GM23248 (cell line): ENCODE results near the gene CCNB2. TPM values are rescaled to one million over a fixed set of nuclear protein-coding genes. Genes with fewer than 3 reads are reported as not detected.
"Not testable (repeated sequence)": the region's sequence is repeated elsewhere in the genome, so short reads cannot be mapped to it uniquely, and the experiment has no call there.

ENCODE experiments used
- DNase-seq: peaks from one replicate; pipeline ENCODE4 v3.0.0-alpha.2; 2015
- H2AFZ ChIP-seq: fragments of 200-600 bp; sonication (generic); 2 replicates; pipeline ENCODE4 v1.6.1; 2016; ENCODE audit warnings: antibody characterized with exemption
- H3F3A ChIP-seq: fragments of 200-600 bp; sonication (generic); 2 replicates; pipeline ENCODE4 v1.6.1; 2016; ENCODE audit warnings: mild to moderate bottlenecking, antibody characterized with exemption, mixed run types; ENCODE audit not compliant: insufficient read depth
- H3K27ac ChIP-seq: fragments of 200-600 bp; sonication (generic); 2 replicates; pipeline ENCODE4 v1.5.1; 2016; ENCODE audit warnings: mild to moderate bottlenecking
- H3K27me3 ChIP-seq: fragments of 200-600 bp; sonication (generic); replicated peaks from 2 replicates; pipeline ENCODE4 v1.6.1; 2016; ENCODE audit warnings: mild to moderate bottlenecking; ENCODE audit not compliant: insufficient read depth
- H3K36me3 ChIP-seq: fragments of 200-600 bp; sonication (generic); 2 replicates; pipeline ENCODE4 v1.6.1; 2016; ENCODE audit warnings: low read depth, mild to moderate bottlenecking
- H3K4me1 ChIP-seq: fragments of 200-600 bp; sonication (generic); 2 replicates; pipeline ENCODE4 v1.6.1; 2016; ENCODE audit warnings: mild to moderate bottlenecking; ENCODE audit not compliant: insufficient read depth
- H3K4me2 ChIP-seq: fragments of 200-600 bp; sonication (generic); one replicate; pipeline ENCODE4 v1.6.1; 2016; ENCODE audit warnings: mild to moderate bottlenecking; ENCODE audit not compliant: unreplicated experiment
- H3K4me3 ChIP-seq: fragments of 200-600 bp; sonication (generic); 2 replicates; pipeline ENCODE4 v1.5.1; 2016; ENCODE audit warnings: mild to moderate bottlenecking
- H3K79me2 ChIP-seq: fragments of 200-600 bp; sonication (generic); 2 replicates; pipeline ENCODE4 v1.6.1; 2016; ENCODE audit warnings: mild to moderate bottlenecking; ENCODE audit not compliant: insufficient read depth
- H3K9ac ChIP-seq: fragments of 200-600 bp; sonication (generic); 2 replicates; pipeline ENCODE4 v1.6.1; 2016; ENCODE audit warnings: mild to moderate bottlenecking
- H3K9me2 ChIP-seq: fragments of 200-600 bp; sonication (generic); 2 replicates; pipeline ENCODE4 v1.6.1; 2016; ENCODE audit warnings: mixed run types, mild to moderate bottlenecking, moderate library complexity; ENCODE audit not compliant: insufficient read depth
- H3K9me3 ChIP-seq: fragments of 200-600 bp; sonication (generic); one replicate; pipeline ENCODE4 v1.6.1; 2017; ENCODE audit warnings: low read depth
- H4K20me1 ChIP-seq: fragments of 200-600 bp; sonication (generic); 2 replicates; pipeline ENCODE4 v1.6.0; 2016; ENCODE audit not compliant: insufficient read depth
- EZH2 ChIP-seq: fragments of 200-600 bp; sonication (generic); IDR thresholded peaks from 2 replicates; pipeline ENCODE4 v1.6.1; 2018; ENCODE audit warnings: antibody characterized with exemption, mild to moderate bottlenecking; ENCODE audit not compliant: insufficient read depth, poor library complexity, severe bottlenecking
- EZH2phosphoT487 ChIP-seq: fragments of 200-600 bp; sonication (generic); IDR thresholded peaks from 2 replicates; pipeline ENCODE4 v1.6.1; 2018; ENCODE audit warnings: antibody characterized with exemption, moderate library complexity, mild to moderate bottlenecking, low read depth; ENCODE audit not compliant: insufficient read depth
- WGBS, 2 experiments: methylation state at CpG; one replicate each; pipeline ENCODE4 v1.1.6; 2015 to 2017; ENCODE audit warnings: low lambda C conversion rate in 2 of 2, low coverage in 1 of 2; ENCODE audit errors: missing lambda C conversion rate in 2 of 2; 5-methylcytosine and 5-hydroxymethylcytosine counted together
- in situ Hi-C: fragments of 300-500 bp; cut with MboI; formaldehyde crosslinking; loops from 2 replicates; pipeline ENCODE4 v1.15.0; 2020
- polyA plus RNA-seq: library from polyadenylated mRNA; unstranded; fragments of >200 nt; fragmentation: Nextera tagmentation; extraction: Ambion mirVana; gene quantifications from 2 replicates; pipeline ENCODE4 v1.2.1, GENCODE V29; 2016
- total RNA-seq: library from RNA; depleted of rRNA; stranded (reverse); fragments of >200 nt; shearing (Covaris generic); gene quantifications from 2 replicates; pipeline ENCODE4 v1.2.3, GENCODE V29; 2014

The CCNB2 gene
- total and polyA plus RNA-seq, 2 experiments from 2014 or later: 23.2 to 33.9 TPM

DNA sequence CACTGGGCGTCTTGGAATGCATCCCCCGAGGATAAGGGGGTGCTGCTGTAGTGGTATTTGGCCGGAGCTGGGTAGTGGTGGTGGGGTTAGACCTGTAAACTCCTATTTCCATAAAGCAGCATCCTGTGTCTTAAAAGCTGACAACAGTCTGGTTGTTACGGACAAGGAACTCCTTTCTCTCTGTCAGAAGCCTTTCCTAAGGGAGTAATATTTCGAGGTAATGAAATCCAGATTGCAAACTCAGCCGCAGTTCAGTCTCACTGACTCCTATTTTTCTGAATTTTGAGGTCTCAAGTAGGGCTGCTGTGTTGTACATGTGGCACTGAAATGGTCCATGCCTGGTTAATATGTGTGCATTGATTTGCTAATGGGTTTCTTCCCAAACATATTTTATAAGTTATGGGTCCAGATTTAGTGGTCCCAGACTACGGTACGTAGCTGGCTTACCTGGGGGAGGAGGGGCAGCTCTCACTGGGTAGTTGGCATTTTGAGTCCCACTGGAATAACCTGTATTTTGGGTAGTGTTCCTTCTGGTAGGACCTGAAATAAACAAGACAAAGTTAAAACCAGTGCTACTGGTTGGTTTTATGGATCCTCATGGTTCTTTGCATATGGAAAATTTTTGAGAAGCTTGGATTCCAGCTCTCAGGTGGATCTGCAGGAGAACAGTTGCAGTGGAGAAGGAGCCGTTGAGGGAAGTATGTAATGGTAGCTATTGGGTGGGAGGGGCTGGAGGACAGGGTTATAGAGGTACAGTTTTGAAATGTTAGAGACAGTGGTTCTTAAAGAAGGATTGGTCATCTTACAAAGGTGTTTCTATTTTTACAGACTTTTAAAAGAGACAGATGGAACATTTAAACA lies 53.1 kb downstream of the CCNB2 start:
- in situ Hi-C loops: no loop called here
- TF ChIP-seq EZH2phosphoT487 (no peak), EZH2 (no peak)
- Histone ChIP-seq H3K27ac (no peak overlapping the region), H3K4me2 (no peak overlapping the region), H3K4me3 (no peak overlapping the region), H3F3A (peaks cover 9% of the 10 kb centered on the region; the same call in 1 of the 2 replicates), H3K27me3 (no peaks in the 10 kb centered on the region), H3K4me1 (no peaks in the 10 kb centered on the region), H3K79me2 (no peaks in the 10 kb centered on the region), H3K9me2 (no peaks in the 10 kb centered on the region), H3K36me3 (peaks cover 82% of the 10 kb centered on the region), H2AFZ (no peak overlapping the region), H3K9me3 (no peaks in the 10 kb centered on the region), H3K9ac (no peak overlapping the region), H4K20me1 (no peaks in the 10 kb centered on the region)
- no peak for DNase-seq
- WGBS, 2 experiments: 59 to 61% methylated on average over 9 of the region's 9 CpGs

DNA sequence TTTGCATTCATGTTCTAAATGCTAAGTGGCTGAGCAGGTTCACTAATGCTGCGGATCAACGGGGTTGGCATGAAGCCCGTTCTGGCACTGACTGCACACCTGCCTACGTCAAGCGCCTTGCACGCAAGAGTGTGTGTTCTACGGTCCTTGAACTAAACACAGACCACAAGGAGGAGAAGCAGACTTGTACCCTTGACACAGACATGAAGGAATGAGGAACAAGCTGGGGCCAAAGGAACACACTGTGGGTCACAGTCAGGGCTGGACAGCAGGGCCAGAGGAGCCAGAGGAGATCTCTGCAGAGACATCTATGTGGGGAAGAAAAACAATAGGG lies 53.7 kb downstream of the CCNB2 start:
- H3K9me3 ChIP-seq: no peaks in the 10 kb centered on the region
- H3K79me2 ChIP-seq: no peaks in the 10 kb centered on the region
- no peak overlapping the region for H3K9ac ChIP-seq
- H3K36me3 ChIP-seq: peaks cover 82% of the 10 kb centered on the region
- WGBS, 2 experiments: 81 to 83% methylated on average over 7 of the region's 7 CpGs
- no peak overlapping the region for H3K4me2 ChIP-seq
- H2AFZ ChIP-seq: no peak overlapping the region
- peaks cover 9% of the 10 kb centered on the region; the same call in 1 of the 2 replicates for H3F3A ChIP-seq
- no peak overlapping the region for H3K4me3 ChIP-seq
- TF ChIP-seq EZH2 (no peak), EZH2phosphoT487 (no peak)
- H3K9me2 ChIP-seq: no peaks in the 10 kb centered on the region
- H3K4me1 ChIP-seq: no peaks in the 10 kb centered on the region
- no peak overlapping the region for H3K27ac ChIP-seq
- no peak for DNase-seq
- in situ Hi-C loops: no loop called here
- H3K27me3 ChIP-seq: no peaks in the 10 kb centered on the region
- H4K20me1 ChIP-seq: no peaks in the 10 kb centered on the region

DNA sequence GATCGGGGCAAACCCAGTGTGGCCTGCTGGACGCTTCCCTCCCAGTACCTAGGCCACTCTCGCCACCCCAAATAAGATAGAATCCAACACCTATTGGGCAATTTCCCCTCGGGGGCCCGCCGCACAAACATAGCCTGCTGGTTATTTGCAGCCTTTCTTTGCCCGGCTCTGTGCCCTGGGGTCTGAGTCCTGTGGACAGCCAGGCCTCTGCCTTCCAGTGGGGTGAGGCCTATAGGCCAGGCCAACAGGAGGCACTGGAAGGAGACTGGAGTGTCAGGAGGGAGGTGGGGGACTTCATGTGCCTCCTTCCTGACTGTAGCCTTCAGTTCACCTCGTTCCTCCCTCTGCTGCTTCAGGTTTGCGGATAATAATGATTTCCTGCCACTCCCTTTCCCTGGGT lies 54.3 kb downstream of the CCNB2 start:
- peaks cover 80% of the 10 kb centered on the region for H3K36me3 ChIP-seq
- no peak overlapping the region for H3K9ac ChIP-seq
- H2AFZ ChIP-seq: no peak overlapping the region
- H3K4me3 ChIP-seq: no peak overlapping the region
- no peaks in the 10 kb centered on the region for H3K27me3 ChIP-seq
- no peak overlapping the region for H3K4me2 ChIP-seq
- no peaks in the 10 kb centered on the region for H3K4me1 ChIP-seq
- no peaks in the 10 kb centered on the region for H3K79me2 ChIP-seq
- TF ChIP-seq EZH2 (no peak), EZH2phosphoT487 (no peak)
- in situ Hi-C loops: no loop called here
- 94 to 96% methylated on average over 9 of the region's 9 CpGs for WGBS, 2 experiments
- no peaks in the 10 kb centered on the region for H3K9me2 ChIP-seq
- no peak for DNase-seq
- peaks cover 9% of the 10 kb centered on the region; the same call in 1 of the 2 replicates for H3F3A ChIP-seq
- H3K27ac ChIP-seq: no peak overlapping the region
- H3K9me3 ChIP-seq: no peaks in the 10 kb centered on the region
- no peaks in the 10 kb centered on the region for H4K20me1 ChIP-seq

DNA sequence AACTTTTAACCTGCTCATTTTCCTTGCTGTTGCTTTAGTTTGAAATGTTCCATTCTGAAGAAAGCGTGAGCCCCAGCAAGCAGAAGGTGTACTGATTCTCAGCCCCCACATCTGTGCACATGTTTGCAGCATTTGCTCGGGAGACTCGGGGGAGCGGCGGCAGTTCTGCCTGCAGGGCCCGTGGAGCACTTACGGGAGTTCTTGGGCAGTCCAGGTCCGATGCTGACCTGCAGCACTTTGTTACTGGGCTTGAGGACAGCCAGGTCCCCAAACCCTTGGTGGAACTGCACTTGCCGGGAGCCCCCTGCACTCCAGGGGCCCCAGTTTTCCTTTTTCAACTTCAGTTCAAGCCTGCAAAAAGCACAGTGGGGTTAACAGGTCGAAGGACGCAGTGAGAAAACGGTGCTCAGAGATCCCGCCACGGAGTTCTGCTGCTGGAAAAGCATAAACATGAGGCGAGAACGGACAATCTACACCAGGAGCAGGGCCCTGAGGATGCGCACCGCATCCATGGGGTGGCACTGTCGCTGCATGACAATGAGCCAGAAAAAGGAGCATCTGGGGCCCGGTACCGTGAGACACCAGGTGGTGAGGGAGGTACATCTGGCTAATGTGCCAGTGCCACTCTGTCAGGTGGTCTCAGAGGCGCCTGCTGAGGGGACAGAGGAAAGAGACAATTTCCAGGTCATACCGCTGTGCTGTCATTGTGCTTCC lies 56.1 kb downstream of the CCNB2 start:
- WGBS, 2 experiments: 96% methylated on average over 23 of the region's 23 CpGs
- Histone ChIP-seq H3K27me3 (no peaks in the 10 kb centered on the region), H3K4me1 (peaks cover 8% of the 10 kb centered on the region), H3K36me3 (peaks cover 76% of the 10 kb centered on the region), H3K9me3 (no peaks in the 10 kb centered on the region), H3K4me2 (no peak overlapping the region), H3F3A (peaks cover 9% of the 10 kb centered on the region; the same call in 1 of the 2 replicates), H3K79me2 (0 out of 2 replicates have a peak, but pooled peaks cover 5% of the 10 kb centered on the region), H3K4me3 (no peak overlapping the region), H3K27ac (no peak overlapping the region), H3K9ac (no peak overlapping the region), H4K20me1 (no peaks in the 10 kb centered on the region), H2AFZ (no peak overlapping the region), H3K9me2 (no peaks in the 10 kb centered on the region)
- in situ Hi-C loops: loop anchor here (10.0 kb wide), 1 partner anchor 334 kb away; no protein-coding TSS in a partner anchor
- TF ChIP-seq EZH2phosphoT487 (no peak), EZH2 (no peak)
- DNase-seq: peak; percentile 26

DNA sequence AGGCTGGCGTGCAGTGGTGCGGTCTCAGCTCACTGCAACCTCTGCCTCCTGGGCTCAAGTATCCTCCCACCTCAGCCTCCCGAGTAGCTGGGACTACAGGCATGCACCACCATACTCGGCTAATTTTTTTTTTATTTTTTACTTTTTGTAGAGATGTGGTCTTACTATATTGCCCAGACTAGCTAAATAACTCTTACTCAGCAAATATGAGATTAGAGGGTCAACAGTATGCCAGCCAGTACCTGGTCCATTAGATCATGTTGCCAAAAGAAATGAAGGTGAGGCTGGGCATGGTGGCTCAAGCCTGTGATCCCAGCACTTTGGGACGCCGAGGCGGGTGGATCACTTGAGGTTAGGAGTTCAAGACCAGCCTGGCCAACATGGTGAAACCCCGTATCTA lies 57.1 kb downstream of the CCNB2 start:
- not testable (repeated sequence) for H2AFZ ChIP-seq, H3K9me3 ChIP-seq, H4K20me1 ChIP-seq, H3K9me2 ChIP-seq, H3K4me3 ChIP-seq, DNase-seq, H3K27me3 ChIP-seq, H3K9ac ChIP-seq, H3K27ac ChIP-seq, H3K4me2 ChIP-seq
- in situ Hi-C loops: loop anchor here (10.0 kb wide), 1 partner anchor 333 kb away; no protein-coding TSS in a partner anchor
- H3F3A ChIP-seq: peaks cover 13% of the 10 kb centered on the region; the same call in 1 of the 2 replicates
- H3K79me2 ChIP-seq: peaks cover 12% of the 10 kb centered on the region; the same call in 1 of the 2 replicates
- peaks cover 16% of the 10 kb centered on the region for H3K4me1 ChIP-seq
- H3K36me3 ChIP-seq: peaks cover 71% of the 10 kb centered on the region
- WGBS, 2 experiments: 97 to 98% methylated on average over 8 of the region's 8 CpGs
